D341Med (cell line): ENCODE results near the gene EVI5.
A peak's percentile ranks its signal among the peaks of the same experiment; 100 is the strongest.

ENCODE experiments used
- DNase-seq: peaks from one replicate; pipeline ENCODE4 v3.0.0; 2012; ENCODE audit warnings: low spot score

The EVI5 gene

DNA sequence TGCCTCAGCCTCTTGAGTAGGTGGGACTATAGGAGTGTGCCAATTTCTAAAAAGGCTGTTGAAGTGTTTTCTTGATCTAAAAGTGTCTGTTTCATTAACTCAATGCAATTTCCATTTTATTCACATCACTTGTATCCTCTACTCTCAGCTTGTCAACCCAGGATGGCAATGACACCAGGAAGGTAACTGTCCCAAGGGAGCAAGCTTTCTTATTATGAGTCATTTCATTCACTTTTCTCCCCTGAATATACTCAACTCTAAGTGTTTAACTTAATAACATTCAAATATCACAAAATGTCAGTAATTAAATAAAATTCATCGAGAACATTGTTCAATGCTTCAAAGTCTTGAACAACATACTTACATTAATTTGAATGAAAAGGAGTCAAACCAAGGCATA, 275.3 kb downstream of the EVI5 start:
- no peak for DNase-seq

DNA sequence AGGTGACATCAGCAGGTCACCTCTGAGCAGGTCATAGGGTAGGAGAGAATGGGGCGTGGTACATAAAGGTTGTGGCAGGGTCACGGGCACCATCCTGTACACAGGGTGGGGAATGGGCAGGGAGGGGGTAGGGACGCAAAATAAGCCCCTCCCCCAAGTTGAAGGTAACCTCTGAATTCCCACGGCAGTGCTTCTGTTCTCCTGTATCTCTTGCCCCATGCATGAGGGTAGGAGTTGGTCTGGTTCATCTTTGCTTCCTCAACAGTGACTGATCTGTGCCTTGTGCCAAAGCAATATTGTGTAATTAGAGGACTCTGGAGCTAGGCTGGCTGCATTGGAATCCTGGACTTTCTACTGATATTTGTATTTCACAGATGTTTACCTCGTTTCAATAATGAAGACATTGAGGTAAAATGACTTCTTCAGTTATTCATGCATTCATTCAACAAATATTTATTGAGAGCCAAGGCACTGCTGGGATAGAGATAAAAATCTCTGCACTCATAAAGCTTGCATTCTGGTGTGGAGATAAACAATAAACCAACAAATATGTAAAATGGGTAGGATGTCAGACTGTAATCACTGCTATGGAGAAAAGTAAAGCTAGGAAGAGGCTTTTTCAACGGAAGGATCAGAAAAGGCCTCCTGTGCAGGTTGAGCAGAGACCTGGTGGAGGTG, 279.8 kb downstream of the EVI5 start:
- no peak for DNase-seq

DNA sequence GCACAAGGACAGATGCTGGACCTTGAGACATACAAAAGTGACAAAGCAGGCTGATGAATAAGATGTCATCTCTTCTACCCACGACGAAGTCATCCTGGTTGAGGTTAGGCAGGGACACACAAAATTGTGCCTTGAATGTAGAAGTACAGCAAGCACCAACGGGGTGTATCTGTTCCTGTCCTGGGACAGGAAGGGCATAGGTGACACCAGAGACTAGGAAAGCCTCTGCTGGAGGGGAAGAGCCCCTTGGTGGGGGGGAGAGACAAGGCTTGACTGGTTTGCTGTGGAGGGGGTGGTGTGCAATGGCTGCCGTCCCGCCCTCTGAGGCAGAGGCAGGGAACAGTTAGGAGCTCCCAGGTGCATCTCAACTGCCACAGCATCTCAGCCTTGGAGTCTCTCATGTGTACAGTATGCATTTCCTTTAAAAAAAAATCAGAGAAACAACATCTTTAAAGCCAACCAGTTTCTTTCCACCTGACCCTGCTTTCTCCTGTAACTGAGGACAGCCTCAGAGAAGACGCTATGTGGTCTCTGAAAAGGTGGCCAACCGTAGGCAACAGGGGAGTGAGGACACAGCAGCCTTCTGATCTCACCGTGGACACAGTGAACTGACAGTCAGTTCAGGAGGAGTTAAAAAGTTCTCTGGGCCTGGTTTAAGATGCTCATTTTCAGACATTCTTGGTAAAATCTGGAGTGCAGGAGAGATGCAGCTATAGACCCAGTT, 280.5 kb downstream of the EVI5 start:
- DNase-seq, result no peak

DNA sequence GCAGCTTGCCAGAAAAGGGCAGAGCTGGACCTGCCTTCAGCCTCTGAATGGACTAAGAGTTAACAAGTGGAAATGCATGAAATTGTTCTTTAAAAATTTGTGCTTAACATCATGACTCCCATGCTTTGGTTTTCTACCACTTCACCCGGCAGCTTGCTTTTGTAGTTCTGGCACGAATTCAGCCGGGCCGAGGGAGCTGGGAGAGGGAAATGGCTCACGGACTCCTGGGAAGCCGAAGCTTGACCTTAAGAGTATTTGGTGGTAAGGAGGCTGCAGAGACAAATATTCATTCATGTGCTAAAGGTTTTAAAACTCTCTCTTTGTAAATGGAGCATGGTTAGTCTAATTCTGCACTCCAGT, 281.0 kb downstream of the EVI5 start:
- no peak for DNase-seq

DNA sequence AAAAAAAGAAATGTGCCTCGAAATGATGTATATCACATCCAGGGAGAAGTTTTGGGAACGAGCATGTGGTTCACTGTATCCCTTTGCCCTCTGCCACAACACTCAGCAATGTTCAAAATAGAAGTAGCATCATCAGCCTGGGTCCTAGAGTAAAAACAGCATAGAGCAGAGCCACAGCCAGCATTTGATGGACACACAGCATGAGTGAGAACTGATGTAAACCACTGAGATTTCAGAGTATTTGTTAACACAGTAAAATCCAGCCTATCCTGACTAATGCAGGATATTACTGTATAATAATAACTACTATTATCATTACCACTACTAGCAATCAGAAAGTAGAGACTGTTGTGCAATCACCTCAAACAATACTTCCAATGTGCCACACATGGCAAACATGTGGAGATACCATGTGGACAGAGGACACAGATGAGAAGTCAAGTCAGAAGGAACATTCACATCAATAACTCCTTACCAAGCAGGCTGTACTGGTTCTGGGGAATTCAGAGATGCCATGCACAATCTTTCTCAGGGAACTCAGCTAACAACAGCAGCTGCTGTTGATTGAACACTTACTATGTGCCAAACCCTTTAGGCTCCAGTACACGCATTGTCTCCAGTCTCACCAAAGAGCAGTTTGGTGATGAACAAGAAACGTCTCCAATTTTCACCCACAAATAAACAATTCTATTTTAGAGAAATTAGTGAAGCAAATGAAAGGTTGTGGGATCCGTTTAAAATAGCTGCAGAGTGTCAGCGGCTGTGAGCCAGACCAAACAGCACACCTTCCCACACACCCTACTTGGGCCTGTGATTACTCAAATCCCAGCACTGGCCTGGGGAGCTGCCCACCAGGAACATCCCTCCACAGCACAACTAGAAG, 281.6 kb downstream of the EVI5 start:
- DNase-seq, result no peak

DNA sequence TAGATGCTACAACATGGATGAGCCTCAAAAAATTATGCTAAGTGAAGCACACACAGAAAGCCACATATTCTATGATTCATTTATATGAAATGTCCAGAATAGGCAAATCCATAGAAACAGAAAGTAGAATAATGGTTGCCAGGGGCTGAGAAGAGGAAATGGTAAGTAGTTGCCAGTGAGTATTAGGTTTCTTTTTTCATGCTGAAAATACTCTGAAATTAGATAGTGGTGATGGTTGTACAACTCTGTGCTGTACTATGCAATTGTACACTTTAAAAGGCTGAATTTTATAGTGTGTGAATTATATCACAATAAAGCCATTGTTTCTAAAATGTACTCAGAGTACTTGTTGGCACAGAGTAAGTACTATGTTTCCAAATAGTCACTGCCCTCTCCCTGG, 282.7 kb downstream of the EVI5 start:
- DNase-seq, result no peak

DNA sequence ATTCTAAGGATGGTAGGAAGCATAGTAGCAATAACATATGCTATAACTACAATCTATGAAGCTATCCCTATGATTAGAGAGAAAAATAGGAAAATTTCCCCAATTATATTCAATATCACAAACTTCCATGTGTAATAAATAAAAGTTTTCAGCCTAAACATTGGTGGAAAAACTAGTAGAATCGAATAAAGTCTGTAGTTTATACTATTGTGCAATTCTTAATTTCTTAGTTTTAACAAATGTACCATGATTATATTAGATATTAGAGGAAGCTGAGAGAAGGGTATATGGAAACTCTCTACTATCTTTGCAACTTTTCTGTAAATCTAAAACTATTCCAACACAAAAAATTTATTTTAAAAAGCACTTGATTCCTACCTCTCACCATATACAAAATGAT, 284.4 kb downstream of the EVI5 start:
- DNase-seq, result no peak

DNA sequence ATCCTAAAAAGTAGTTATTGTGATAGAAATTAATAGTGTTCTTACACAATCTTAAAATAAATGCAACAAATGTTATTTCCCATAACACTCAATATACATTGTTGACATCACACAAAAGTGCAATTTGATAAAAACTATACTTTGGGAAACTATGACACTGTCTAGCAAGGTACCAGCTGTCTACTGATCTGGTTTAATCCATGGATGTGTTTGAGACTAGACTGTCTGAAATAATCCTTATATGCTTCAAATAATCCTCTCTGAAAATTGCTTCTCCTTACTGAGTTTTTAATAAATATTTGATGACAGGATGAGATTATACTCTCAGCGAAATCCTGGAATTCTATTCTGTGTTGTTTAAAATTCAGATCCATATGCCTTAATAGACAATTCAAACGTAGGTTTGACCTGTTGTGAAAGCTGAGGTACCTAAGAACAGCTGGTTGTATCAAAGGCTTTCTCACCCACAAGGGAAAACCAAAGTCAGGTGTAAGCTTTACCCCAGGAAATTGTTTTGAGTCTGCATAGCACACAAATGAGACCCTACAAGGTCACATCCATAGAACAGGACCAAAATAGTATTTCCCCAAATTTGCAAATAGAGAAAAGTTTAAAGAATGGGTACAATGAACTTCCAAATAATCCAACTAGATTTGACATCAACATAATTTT, 289.4 kb downstream of the EVI5 start:
- peak; percentile 30 for DNase-seq

DNA sequence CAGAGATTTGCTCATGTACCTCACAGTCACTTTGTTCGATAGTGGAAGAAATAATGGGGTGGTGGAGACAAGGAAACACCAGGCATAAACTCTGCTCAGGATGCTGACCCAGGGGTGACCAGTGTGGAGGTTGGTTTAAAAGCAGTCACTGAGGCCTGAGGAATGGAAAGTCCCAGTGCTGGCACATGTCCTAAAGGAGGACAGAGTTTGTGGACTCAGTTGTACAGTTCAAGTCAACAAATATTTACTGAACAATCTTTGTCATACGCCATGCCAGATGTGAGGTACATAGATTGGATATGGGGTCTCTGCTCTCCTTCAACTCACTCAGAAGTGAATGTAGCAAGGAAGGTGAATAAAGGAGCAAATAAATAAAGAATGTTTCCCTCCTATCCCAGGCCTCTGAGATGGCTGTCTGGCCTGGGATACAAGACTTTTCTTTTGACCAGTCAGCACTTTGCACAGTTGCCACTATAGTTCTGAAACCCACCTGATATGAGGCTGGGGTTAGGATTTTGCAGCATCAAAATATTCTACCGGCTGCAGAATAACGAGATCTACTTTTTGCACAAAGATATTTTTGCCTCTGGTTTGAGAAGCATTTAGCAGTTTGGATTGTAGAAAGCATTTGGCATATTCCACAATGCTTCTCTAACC, 290.3 kb downstream of the EVI5 start:
- DNase-seq, result no peak

DNA sequence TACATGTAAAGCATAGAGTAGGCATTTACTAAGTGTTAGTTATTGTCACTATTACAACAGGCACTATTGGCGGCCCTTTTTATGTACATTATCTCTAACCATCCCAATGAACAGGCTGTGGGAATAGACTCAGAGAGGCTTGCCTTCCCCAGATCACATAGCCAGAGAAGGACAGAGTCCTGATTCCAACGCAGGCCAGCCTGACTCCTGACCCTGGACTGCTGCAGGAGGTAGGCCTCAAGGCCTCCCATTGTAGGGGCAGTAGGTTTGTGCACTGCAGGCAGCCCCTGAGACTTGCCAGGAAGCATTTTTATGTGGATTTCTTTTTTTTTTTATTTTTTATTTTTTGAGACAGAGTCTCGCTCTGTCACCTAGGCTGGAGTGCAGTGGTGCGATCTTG, 291.8 kb downstream of the EVI5 start:
- no peak for DNase-seq

DNA sequence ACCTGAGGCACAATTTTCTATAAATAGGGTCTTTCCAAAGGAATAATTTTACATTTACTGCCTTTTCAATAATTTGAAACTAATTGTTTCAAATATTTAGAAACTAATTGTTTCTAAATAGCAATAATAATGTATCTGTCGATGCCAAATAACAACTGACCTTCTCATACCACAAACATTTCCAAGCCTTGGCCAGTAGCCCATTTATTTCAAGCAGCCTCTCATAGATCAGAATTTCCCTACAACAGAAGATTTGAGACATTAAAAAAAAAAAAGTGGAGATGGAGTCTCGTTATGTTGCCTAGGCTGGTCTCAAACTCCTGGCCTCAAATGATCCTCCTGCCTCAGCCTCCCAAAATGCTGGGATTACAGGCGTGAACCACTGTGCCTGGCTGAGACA, 296.1 kb downstream of the EVI5 start:
- no peak for DNase-seq

DNA sequence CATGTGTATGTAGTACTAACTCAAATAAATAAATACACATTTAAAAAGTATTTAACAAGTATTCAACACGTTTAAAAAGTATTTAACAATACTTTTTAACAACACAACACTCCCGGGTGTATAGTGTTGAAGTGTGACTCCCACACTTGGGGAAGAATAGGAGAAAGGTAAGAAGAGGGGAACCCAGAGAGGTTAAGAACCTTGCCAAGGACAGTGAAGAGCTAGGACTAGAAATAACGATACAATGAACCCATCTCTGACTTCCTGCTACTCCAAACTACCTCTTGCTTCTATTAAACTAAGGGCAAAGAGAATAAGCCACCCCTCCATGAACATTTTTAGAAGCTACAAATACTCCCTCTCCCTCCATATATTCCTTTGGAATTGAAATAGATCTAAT, 296.5 kb downstream of the EVI5 start:
- no peak for DNase-seq

DNA sequence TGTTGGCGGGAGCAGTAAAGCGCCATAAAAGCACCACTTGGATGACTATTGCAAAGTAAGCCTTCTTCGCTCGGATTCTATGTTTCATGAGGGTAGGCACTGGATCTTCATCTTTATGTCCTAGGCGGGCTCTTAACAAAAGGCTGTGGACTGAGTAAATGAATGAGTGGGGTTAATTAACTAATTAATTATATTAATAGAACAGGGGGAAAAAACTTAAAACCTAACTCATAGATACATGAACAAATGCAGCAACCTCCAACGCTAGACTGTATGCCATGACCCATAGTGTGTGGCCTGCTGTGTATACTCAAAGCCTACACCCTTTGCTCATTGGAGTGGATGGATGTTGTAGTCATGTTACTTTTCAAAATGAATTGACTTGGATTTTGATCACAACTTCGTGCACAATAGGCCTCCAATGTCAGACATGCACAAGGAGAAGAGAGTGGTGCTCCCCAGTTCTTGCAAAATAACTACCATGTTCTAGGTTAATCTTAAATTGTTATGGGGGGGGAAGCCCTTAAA, 297.8 kb downstream of the EVI5 start:
- DNase-seq, result no peak

DNA sequence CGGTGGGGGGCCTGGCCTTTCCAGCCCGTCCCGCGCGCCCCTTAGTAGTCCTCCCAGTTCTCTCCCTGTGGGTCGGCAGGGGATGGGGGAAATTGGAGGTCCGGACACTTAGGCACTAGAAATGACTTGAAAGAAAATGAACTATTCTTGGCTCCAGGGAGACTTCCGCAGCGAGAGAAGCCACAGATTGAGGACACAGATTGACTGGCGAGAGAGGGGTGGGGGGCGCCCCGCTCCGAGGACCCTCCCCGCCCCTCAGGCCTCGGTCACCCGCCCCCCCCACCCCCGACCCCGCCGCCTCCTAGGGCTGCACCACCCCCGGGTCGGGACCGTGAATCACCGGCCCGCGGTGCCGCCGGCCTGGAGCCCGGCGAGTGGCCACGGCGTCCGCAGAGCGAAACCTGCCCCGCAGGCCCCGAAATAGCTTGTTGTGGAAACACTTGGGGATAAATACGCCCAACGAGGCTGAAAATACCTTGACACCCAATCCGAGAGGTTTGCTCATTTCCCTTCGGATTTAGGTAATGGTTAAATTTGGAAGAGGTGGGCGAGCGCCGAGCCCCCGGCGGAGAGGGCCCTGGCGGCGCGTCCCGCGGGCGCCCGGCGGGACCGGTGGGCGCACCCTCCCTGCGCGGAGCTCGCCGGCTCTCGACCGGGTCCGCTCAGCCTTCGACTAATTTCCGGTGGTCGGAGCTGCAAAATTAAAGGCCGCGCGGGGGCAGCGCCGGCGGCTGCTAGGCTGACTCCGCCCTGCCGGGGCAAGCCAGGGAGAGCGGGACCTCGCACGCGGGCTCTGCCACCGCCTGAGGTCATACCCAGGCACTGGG, 298.4 kb downstream of the EVI5 start, which contains the start of gene GFI1:
TSS of gene GFI1 (minus strand) at position 675 of the 827 bp plus-strand sequence. CDS start 3,438 bp downstream, outside the sequence.
- DNase-seq, result peak; percentile 31

DNA sequence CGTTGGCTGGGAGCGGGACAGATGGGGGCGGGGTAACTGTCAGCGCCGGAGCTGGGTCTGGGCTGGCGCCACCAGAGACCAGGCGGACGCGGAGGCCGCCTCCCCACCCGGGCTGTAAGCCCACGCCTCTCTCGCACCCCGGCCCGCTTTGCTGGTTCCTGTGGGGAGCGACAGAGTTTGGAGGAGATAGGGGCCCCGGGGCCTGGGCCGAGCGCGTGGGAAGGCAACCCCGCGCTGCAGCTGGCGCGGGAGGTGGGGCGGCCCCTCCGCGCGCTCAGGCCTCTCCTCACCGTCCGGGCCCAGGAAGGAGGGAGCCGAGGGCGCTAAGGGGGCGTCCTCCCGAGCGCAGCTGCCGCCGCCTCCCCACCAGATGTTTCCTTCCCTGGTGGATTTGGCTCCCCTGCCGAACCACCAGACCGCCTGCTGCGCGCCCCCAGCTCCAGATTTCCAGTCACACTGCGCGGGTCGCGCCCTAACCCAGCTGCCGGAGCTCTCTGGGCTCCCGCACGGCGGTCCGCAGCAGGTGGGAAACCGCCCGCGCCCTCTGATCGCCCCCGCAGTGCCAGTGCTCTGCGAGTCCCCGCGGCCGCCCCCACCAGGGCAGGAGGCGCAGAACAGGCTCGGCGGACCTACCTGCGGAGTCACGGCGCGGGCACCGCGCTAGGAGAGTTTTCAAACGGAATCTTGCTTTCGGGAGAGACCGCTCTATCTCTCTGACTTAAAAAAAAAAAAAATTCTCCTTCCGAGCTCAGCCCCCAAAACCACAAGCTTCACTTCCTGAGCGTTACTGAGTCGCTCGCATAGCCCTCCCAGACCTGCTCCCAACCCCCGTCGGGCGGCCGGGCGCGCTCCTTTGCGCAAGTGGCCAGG, 299.3 kb downstream of the EVI5 start:
- peak; percentile 64 for DNase-seq

DNA sequence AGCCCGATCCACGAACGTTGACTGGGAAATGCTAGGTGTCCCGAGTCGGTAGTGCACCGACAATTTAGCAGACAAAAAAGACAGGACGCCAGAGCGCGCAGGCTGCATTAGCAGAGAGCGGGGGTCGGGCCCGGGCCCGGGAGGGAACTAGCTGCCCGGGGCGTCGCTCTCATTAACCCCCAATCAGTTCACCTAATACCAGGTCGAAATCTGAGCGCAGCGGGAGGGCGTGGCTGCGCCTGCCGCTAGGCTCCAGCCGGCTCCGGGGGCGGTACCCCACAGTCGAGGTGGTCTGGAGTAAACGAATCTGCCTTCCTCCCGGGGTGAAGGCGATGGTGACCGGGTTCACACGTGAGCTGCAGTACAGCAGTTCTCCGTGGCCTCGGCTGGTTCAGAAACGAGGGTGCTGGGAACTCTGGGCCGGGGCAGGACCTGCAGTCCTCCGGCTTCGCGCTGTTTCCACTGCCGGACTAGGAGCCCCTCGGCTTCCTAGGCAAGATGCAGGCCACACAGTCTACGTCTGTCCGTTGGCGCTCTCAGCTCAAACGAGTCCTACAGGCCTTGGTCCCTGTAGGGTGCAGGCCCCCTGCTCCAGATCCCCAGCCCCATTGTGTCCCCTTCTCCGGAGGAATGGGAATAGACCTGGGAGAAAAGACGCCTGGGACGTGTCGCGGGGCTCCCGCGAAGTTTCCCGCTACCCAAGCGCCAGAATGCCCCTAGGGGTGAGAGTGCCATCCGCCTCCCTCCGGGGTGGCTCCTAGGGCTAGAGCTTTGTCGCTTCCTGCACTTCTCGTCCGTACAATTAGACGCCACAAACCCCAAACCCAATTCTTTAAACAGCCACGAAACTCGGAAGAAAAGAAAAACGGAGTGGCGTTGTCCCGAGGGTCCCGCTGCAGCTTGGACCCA, 300.2 kb downstream of the EVI5 start:
- peak; percentile 57 for DNase-seq

DNA sequence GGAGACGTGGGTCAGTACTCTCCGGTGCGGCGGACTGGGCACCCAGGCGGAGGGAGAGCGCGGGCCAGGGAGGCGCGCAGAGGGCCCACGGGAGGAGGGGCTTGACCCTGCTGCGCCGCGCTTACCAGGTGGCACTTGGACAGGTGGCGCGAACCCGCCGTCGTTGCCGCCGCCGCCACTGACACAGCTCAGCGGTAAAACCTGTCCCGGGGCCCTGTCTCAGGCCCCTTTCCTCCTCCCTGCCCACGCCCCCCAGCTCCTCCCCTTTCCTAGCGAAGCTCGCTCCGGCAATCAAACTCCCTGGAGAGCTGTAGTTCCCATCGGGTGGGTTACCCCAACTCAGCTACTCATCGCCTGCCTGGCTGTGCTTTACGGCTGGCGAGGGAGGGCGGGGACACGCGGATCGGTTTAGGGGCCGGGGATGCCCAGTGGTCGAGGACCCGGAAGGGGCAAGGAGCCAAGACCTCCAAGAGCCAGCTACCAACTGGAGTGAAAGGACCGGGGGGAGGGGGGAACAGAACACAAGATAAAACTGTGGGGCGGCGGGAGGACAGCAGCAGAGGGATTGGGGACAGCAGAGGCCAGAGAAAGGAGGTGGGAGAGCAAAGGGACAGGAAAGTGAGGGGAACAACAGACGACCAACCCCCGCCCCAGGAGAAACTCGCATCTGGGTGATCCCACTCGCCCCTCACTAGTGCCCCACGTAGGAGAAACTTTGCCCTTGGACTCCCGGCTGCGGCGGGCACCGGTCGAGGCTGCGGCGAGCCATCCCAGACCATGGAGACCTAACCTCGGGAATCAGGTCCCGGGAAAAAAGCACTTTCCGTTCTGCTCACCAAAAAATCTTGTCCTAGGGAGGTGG, 301.1 kb downstream of the EVI5 start:
- DNase-seq, result peak; percentile 45
